HL-60 (cell line): ENCODE data around the gene PARVA.

Experiments
- CTCF ChIP-seq: IDR thresholded peaks from one replicate; pipeline ENCODE4 v1.5.1; 2011; ENCODE audit warnings: low read length, control low read depth, inconsistent platforms; ENCODE audit not compliant: insufficient read depth
- GABPA ChIP-seq: IDR thresholded peaks from 2 replicates; pipeline ENCODE4 v1.6.1; 2012; ENCODE audit warnings: low read depth
- POLR2AphosphoS5 ChIP-seq: IDR thresholded peaks from 2 replicates; pipeline ENCODE4 v1.6.1; 2012; ENCODE audit warnings: low read depth
- REST ChIP-seq: IDR thresholded peaks from 2 replicates; pipeline ENCODE4 v1.6.1; 2012; ENCODE audit warnings: low read depth; ENCODE audit not compliant: insufficient replicate concordance
- SPI1 ChIP-seq: IDR thresholded peaks from 2 replicates; pipeline ENCODE4 v1.6.1; 2012; ENCODE audit warnings: low read depth, mild to moderate bottlenecking, borderline replicate concordance

GRCh38 chr11:12409621-12410005 is 32.2 kb downstream of the PARVA start:
- no peak for TF ChIP-seq GABPA
- TF ChIP-seq CTCF: no peak
- TF ChIP-seq REST: no peak
- no peak for TF ChIP-seq POLR2AphosphoS5
- TF ChIP-seq SPI1: no peak
